Activated naive CD4-positive, alpha-beta T cell treated with anti-CD3 and anti-CD28 coated beads, Interleukin-2, amount 50 U/mL, for 16 hours (primary cell): ENCODE results near the gene VAV3.

Source experiments
- DNase-seq: peaks from one replicate; pipeline ENCODE4 v3.0.0-alpha.2; 2020

Gene VAV3

GRCh38 chr1:107972391-107973180 is 7.6 kb upstream of the VAV3 start:
- DNase-seq = no peak

GRCh38 chr1:107966550-107966949 is 1.6 kb upstream of the VAV3 start:
- DNase-seq = no peak

GRCh38 chr1:107964336-107965109 is 457 bp downstream of the VAV3 start:
- DNase-seq = peak; percentile 33

- DNase-seq = peak; percentile 48
Observed at GRCh38 chr1:107963601-107964335, 1.2 kb downstream of the VAV3 start.

- DNase-seq = no peak
Observed at GRCh38 chr1:107963008-107963407, 2.0 kb downstream of the VAV3 start.

GRCh38 chr1:107954719-107955415 is 10.1 kb downstream of the VAV3 start:
- DNase-seq = no peak

- DNase-seq = no peak
Observed at GRCh38 chr1:107954126-107954525, 10.9 kb downstream of the VAV3 start.

- no peak for DNase-seq
Observed at GRCh38 chr1:107953556-107953955, 11.4 kb downstream of the VAV3 start.

GRCh38 chr1:107952989-107953388 is 12.0 kb downstream of the VAV3 start:
- no peak for DNase-seq

- no peak for DNase-seq
Observed at GRCh38 chr1:107950464-107950863, 14.5 kb downstream of the VAV3 start.

GRCh38 chr1:107949467-107950253 is 15.3 kb downstream of the VAV3 start:
- no peak for DNase-seq

- DNase-seq = no peak
Observed at GRCh38 chr1:107946794-107947193, 18.2 kb downstream of the VAV3 start.

GRCh38 chr1:107943694-107944093 is 21.3 kb downstream of the VAV3 start:
- no peak for DNase-seq

GRCh38 chr1:107942814-107943213 is 22.2 kb downstream of the VAV3 start:
- no peak for DNase-seq

- DNase-seq = no peak
Observed at GRCh38 chr1:107941531-107941930, 23.4 kb downstream of the VAV3 start.

- DNase-seq = no peak
Observed at GRCh38 chr1:107941123-107941522, 23.9 kb downstream of the VAV3 start.

- no peak for DNase-seq
Observed at GRCh38 chr1:107940701-107941100, 24.3 kb downstream of the VAV3 start.

GRCh38 chr1:107940017-107940577 is 24.9 kb downstream of the VAV3 start:
- no peak for DNase-seq

- no peak for DNase-seq
Observed at GRCh38 chr1:107939256-107939655, 25.7 kb downstream of the VAV3 start.

GRCh38 chr1:107936498-107937481 is 28.2 kb downstream of the VAV3 start:
- peak; percentile 45 for DNase-seq
